GM12873 (cell line): ENCODE results near the gene EVL.

Source experiments
- CTCF ChIP-seq: IDR thresholded peaks from 2 replicates; pipeline ENCODE4 v1.5.1; 2012; ENCODE audit warnings: low read depth, mild to moderate bottlenecking, moderate library complexity, low read length, control low read depth; ENCODE audit not compliant: insufficient read depth; ENCODE audit errors: missing control alignments

The EVL gene

GRCh38 chr14:100060760-100061159 is 4.5 kb upstream of the EVL start:
- no peak for TF ChIP-seq CTCF

GRCh38 chr14:100062590-100062989 is 2.6 kb upstream of the EVL start:
- no peak for TF ChIP-seq CTCF

DNA sequence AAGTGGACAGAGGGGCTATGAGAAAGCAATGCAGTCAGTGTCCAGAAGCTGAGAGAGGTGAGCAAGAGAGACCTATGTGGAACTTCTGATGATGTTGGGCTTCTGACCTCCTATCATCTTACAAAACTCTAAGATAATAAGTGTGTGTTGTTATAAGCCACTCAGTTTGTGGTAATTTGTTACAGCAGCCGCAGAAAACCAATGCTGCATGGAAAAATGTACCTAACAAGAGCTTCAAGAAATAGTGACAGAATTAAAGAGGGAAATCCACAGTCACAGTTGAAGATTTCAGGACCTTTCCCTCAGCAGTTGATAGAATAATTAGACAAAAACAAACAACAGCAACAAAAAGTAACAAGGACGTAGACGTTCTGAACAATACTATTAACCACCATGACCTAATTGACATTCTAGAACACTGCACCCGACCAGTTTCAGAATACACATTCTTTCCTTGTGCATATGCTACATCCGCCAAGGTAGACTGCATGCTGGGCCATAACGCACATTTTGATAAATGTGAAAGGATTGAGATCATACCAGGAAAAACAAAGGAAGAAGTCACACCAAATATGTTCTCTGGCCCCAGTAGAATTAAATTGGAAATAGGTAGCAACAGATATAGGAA is 1.8 kb upstream of the EVL start:
- TF ChIP-seq CTCF: no peak

DNA sequence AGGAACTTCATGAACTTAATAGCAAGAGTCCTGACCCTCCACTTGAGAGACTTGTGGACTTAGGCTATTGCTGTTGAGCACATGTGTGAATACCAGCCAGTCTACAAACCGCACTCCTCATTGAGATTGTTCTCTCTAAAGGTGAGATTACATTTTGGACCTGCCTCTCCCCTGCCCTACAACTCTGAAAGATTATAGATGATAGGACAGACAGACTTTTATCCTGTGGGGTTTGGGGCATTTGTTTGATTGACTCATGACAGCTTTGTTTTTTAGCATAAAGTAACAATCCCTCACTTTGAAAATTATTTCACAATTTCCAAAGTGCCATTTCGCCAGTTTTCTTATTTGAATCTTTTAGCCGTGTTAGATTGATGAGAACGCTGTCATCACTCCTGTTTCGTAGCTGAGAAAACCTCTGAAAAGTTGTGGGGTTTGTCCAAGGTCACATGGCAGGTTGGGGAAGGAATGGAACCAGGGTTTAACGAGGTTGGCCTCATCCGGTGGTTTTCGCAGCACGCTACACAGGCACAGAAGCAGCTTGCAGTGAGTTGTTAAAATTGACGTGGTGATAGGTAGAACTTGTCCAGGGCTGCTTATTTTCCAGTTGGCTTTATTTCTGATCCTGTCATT is 836 bp downstream of the EVL start:
- TF ChIP-seq CTCF: no peak

DNA sequence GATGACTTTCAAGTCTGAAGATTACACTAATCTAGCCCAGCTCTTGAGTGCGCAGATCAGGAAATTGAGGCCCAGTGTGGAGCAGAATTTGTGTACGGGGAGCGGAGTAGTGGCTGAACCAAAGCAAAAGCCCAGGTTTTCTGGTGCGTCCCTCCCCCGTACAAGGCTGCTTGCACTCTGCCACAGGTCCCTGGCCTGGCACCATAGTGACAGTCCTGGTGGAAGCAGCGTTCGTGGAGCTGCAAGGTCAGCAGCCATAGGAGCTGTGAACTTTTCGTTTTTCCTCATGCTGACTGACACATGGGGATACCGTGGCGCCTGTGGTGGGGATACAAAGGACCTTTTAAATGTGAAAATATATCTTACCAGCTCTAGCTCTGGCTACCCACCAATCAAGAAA is 1.7 kb downstream of the EVL start:
- TF ChIP-seq CTCF: no peak

GRCh38 chr14:100067481-100067880 is 2.3 kb downstream of the EVL start:
- no peak for TF ChIP-seq CTCF

DNA sequence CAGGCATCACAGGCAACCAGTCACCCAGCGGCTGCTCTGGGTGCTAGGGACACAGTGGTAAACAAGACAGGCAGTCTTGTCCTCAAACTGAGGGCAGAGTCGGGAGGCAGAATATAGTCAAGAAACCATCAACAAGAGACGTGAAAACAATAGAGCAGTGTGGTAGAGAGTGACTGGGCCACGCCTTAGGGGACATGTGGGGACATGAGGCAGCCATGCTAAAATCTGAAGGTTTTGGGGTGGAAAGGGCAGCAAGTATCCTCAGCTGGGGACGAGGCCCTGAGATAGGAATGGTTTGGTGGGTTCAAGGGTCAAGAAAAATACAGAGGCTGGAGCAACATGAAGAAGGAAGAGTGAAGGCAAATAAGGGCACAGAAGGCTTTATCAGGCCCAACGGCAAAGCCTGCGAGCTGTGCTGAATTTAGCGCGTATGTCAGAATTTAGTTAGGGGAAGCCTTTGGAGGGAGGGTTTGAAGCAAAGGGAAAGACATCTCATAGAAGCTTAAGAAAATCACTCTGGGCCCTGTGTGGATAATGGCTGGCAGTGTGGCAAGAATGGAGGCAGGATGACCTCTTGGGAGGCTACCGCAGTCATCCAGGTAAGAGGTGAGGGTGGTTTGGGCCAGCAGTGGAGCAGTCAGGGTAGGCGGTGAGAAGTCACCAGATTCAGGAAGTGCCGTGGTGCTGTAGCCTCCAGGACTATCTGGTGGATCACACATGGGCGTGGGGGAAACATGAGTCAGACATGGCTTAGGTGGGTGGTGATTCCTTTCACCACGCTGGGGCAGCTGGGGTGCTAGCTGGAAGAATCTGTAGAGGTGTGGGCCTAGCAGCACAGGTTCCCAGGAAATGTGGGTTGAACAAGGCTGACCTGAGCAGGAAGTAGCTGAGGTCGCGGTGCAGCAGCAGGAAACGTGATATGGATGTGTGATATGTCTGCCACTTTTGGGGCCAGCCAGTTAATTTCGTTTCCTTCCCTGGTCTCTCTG is 3.0 kb downstream of the EVL start:
- no peak for TF ChIP-seq CTCF
